A549 treated with AZD9567 at 1 μM for 4 hours (cell line): Measurements from ENCODE around the gene NAT16. TPM values are rescaled to one million over a fixed set of nuclear protein-coding genes. Genes with fewer than 3 reads are reported as not detected.

Experiments used
- total RNA-seq: library from RNA; stranded (reverse); fragments of 200-300 nt; extraction: Qiagen RNA extraction; gene quantifications from 5 replicates; pipeline ENCODE4 v1.2.3, GENCODE V29; 2022; ENCODE audit not compliant: insufficient read depth

The NAT16 gene
- 0.10 to 0.23 TPM (median 0.16 TPM) in 4 of 5 replicates, not detected in the other for total RNA-seq

GRCh38 chr7:101180130-101180755, at the start of gene NAT16:
Gene NAT16 (minus strand): TSS chr7:101180293. CDS start chr7:101174807, 5,486 bp downstream.

GRCh38 chr7:101217388-101218235, 37.5 kb upstream of the NAT16 start, which contains the start of the genes PLOD3 and ZNHIT1:
Gene PLOD3 (minus strand): TSS chr7:101217581. CDS start chr7:101217274, 307 bp downstream.
Gene ZNHIT1 (plus strand): TSS chr7:101218165. CDS start chr7:101218196, 31 bp downstream.

GRCh38 chr7:101200862-101201599, 20.9 kb upstream of the NAT16 start, which contains the start of gene MOGAT3:
Gene MOGAT3 (minus strand): TSS chr7:101201036. CDS start chr7:101200854, 182 bp downstream.

GRCh38 chr7:101165075-101165957, 14.8 kb downstream of the NAT16 start, which contains the start of gene VGF:
Gene VGF (minus strand): TSS chr7:101165569. CDS start chr7:101164843, 726 bp downstream.

GRCh38 chr7:101153969-101154692, 26.0 kb downstream of the NAT16 start, which contains the start of gene AP1S1:
Gene AP1S1 (plus strand): TSS chr7:101154476. CDS start chr7:101154515, 39 bp downstream.

GRCh38 chr7:101126651-101127459, 53.2 kb downstream of the NAT16 start, which contains the start of gene SERPINE1:
Gene SERPINE1 (plus strand): TSS chr7:101127104. CDS start chr7:101128394, 1,290 bp downstream.

Other genes with a start within 250 kb of the NAT16 start
- 13.5 to 18.9 TPM (median 18.3 TPM) in 5 replicates for gene MUC3A, start 230.8 kb downstream of the NAT16 start, total RNA-seq
- gene MUC12, start 210.7 kb downstream of the NAT16 start, total RNA-seq = 15.8 to 21.1 TPM (median 20.0 TPM) in 5 replicates
- 0.02 to 0.29 TPM (median 0.03 TPM) in 4 of 5 replicates, not detected in the other for gene MUC17, start 160.2 kb downstream of the NAT16 start, total RNA-seq
- gene TRIM56, start 94.8 kb downstream of the NAT16 start, total RNA-seq = 8.5 to 13.5 TPM (median 13.2 TPM) in 5 replicates
- 1,728 to 2,056 TPM (median 1,827 TPM) in 5 replicates for gene SERPINE1, start 53.2 kb downstream of the NAT16 start, total RNA-seq
- 121 to 143 TPM (median 132 TPM) in 5 replicates for gene AP1S1, start 25.8 kb downstream of the NAT16 start, total RNA-seq
- gene VGF, start 14.7 kb downstream of the NAT16 start, total RNA-seq = 8.1 to 27.8 TPM (median 18.9 TPM) in 5 replicates
- gene MOGAT3, start 20.7 kb upstream of the NAT16 start, total RNA-seq = not detected in 5 replicates
- gene PLOD3, start 37.3 kb upstream of the NAT16 start, total RNA-seq = 80.4 to 84.3 TPM (median 82.7 TPM) in 5 replicates
- 65.9 to 101 TPM (median 89.5 TPM) in 5 replicates for gene ZNHIT1, start 37.9 kb upstream of the NAT16 start, total RNA-seq
- 8.5 to 14.2 TPM (median 12.1 TPM) in 5 replicates for gene CLDN15, start 57.5 kb upstream of the NAT16 start, total RNA-seq
- gene FIS1, start 64.8 kb upstream of the NAT16 start, total RNA-seq = 82.6 to 144 TPM (median 141 TPM) in 5 replicates
- gene IFT22, start 141.5 kb upstream of the NAT16 start, total RNA-seq = 51.5 to 57.7 TPM (median 53.6 TPM) in 5 replicates
- gene COL26A1, start 182.6 kb upstream of the NAT16 start, total RNA-seq = 0.45 to 0.59 TPM (median 0.51 TPM) in 4 of 5 replicates, not detected in the other